Iris pigment epithelial cell (primary cell): Measurements from ENCODE around the gene SCRN1.
"Not testable (repeated sequence)": the region's sequence is repeated elsewhere in the genome, so short reads cannot be mapped to it uniquely, and the experiment has no call there.

ENCODE experiments used
- DNase-seq: peaks from one replicate; pipeline ENCODE4 v3.0.0-alpha.2; 2011; ENCODE audit warnings: low read depth

Gene SCRN1

GRCh38 chr7:29968683-29969395 is 20.8 kb downstream of the SCRN1 start:
- peak; percentile 94 for DNase-seq

- DNase-seq, result no peak
These were observed 24.6 kb downstream of the SCRN1 start for GRCh38 chr7:29965030-29965429.

GRCh38 chr7:29962035-29962434 is 27.6 kb downstream of the SCRN1 start:
- no peak for DNase-seq

DNA sequence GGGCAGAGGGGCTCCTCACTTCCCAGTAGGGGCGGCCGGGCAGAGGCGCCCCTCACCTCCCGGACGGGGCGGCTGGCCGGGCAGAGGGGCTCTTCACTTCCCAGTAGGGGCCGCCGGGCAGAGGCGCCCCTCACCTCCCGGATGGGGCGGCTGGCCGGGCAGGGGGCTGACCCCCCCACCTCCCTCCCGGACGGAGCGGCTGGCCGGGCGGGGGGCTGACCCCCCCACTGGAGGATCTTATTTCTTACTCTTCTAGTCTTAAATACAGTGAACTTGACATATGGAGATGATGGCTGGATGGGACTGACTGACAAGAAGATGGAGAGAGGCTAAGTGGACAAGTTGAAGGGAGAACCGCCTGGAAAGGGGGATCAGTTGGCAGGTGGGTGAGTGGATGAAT is 28.0 kb downstream of the SCRN1 start:
- not testable (repeated sequence) for DNase-seq

- DNase-seq, result no peak
These were observed 30.8 kb downstream of the SCRN1 start for GRCh38 chr7:29958667-29959358.

DNA sequence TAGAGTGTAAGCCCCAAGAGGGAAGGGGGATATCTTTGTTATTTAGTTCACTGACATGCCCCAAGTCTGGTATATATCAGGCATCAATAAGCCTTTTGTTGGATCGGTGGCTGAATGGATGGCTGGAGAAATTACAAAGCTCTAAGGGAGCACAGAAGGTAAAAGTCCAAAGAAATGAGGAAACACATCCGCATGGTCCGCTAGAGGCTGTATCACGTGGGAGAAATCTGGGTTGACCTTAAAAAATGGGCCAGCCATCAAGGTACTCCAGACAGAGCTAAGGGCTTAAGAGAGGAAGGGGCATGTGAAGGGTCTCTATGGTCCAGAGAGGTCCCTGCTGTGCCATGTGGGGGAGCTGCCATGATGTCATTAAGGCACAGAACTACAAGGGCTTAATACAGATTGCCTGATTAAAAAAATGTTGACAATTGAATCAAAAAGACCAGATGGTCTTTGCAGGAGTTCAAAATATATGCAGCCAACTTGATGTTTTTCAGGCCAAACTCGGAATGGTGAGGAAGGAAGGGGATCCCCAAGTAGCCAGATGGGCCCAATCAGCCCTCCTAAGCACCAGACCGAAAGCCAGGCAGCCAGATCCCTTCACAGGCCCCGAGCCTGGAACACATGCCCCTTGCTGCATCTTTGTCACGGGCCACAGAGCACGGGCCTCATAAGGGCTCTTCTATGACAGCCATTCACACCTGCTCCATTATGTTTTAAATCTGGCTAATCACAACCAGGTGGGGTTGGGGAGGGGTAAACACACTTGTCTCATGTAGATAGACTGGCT is 31.9 kb downstream of the SCRN1 start:
- DNase-seq, result no peak

DNA sequence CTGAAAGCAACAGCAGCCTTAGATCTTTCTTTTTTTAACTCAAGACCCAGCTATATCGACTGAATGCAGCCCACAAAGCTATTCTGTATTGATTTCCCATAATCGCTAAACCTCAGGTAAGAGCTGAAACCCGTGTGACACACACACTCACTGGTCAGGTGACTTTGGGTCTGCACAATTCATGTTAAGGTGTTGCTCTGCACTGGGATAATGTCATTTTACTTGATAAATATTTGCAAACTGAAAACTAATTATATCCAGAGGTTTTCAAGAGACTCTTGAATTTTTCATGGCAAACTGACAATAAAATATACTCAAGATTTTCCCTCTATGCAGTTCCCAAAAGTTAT is 33.1 kb downstream of the SCRN1 start:
- DNase-seq, result no peak

DNA sequence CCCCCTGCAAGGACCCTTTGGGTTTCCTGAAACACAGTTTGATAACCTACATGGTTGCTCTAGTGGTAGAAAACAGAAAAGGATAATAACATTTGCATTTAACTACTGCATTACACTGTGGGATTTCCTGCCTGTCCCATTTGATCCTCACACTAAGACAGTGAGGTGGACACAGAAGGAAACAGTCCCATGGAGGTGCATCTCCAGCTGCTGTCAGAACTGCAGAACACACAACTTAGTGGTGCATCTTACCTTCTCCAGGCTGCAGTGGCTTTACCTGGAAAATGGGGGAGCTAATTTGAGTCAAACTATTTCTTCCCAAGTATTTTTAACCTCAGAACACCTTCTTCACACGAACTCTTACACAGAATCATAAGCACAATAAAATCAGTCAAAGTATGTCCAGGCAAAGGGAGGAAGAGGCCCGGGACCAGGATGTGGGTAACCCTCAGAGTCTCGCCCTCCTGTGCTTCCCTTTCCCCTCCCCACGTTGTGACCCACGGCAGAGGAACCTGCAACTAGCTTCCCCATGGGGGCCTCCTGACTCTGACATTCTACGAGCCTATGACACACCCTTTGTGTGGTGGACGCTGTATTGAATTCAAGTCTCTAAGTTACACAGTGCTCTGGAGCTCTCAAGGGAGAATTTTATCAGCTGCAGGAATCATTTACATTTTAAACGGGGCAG is 33.7 kb downstream of the SCRN1 start:
- no peak for DNase-seq

- no peak for DNase-seq
These were observed 34.4 kb downstream of the SCRN1 start for GRCh38 chr7:29955075-29955792.

DNA sequence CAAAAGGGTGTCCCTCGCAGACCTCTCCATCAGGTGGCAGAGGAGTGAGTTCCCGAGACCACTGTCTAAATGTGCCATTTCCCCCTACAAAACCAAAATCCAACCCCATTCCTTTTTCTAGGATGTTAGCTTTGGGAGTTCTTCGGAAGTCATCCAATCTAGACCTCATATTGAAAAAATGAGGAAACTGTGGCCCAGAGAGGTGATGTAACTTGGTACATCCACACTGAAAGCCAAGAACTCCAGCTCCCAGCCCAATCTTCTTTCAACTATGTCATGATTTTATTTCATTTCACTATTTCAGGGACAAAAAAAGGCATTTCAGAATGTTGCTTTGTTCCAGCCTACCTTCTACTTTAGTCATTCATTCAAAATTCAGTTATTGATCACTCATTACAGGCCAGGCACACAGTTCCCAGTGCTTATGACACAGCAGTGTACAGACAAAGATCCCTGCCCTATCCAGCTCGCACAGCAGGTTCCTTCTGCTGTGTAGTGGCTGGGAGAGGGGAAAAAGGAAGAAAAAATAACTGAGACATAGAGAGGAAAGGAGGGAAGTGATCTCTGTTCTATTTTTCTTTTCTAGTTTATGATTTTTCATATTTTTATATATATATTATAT is 35.8 kb downstream of the SCRN1 start:
- no peak for DNase-seq

GRCh38 chr7:29951206-29951605 is 38.4 kb downstream of the SCRN1 start:
- DNase-seq, result no peak

DNA sequence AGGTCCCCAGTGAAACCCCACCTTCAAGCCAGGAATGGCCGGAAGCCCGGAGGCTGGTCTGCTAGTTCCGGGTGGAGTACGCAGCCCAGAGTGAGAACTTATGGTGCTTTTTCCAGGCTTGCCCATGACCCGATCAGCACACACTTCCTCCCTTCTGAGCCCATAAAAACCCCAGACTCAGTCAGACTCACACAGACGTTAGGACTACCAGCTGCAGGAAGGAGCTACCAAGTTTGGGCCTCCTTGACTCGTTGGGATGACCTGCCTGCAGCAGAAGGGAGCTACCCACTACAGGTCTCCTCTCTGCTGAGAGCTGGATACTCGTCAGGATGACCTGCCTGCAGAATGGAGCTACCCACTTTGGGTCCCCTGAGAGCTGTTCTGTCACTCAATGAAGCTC is 39.1 kb downstream of the SCRN1 start:
- DNase-seq, result no peak

GRCh38 chr7:29948587-29948986 is 41.0 kb downstream of the SCRN1 start:
- no peak for DNase-seq

DNA sequence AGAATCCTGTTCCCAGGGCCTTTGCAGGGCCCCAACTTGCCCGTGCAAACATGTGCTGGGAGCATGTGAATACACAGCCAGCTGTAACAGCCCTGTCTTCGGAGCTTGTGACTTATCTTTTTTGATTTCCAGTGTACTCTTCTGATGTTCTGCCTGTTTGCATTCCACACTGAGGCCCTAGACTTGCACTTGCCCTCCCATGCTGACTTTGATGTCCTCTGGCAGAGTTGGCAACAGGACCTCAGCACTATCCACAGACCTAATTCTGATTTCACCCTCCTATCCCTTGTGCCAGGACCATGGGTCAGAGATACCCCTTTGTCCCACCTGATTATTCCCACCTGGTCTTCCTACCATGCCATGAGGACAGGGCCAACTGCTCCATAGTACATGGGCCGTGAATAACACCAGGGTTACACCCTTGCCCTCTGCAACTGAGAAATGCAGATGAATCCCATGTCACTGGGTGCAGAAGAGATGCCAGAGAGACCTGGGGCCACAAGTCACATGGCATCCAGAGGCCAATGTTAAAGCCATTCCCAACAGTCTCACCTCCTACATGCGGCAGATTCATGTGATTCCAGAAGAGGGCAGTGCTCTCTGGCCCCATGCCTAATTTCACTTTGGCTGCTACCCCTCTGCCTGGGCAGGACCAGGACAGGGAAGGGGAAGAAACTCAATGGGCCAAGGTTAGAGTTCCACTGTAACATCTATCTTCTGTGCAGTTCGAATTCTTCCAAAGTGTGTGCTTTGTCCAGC is 43.0 kb downstream of the SCRN1 start:
- DNase-seq, result peak; percentile 21

GRCh38 chr7:29945259-29945809 is 44.3 kb downstream of the SCRN1 start:
- peak; percentile 49 for DNase-seq

- no peak for DNase-seq
These were observed 49.4 kb downstream of the SCRN1 start for GRCh38 chr7:29940199-29940598.

DNA sequence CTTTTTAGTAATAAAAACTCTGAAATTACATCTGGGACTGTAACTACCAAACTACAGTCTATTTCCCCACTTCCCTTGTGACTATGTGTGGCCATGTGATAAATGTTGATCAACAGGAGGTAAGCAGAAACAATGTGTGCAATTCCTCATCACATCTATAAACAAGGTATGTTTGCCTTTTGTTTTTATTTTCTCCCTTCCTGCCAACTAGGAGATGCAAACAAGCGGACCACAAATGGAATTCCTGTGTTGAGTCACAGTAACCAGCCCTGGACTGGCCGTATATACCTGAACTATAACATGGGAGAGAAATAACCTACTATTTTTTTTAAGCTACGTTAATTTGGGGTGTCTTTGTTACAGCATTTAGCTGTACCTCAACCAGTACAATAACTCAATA is 52.5 kb downstream of the SCRN1 start:
- DNase-seq, result no peak

- DNase-seq, result peak; percentile 67
These were observed 54.5 kb downstream of the SCRN1 start for GRCh38 chr7:29935111-29935510.

DNA sequence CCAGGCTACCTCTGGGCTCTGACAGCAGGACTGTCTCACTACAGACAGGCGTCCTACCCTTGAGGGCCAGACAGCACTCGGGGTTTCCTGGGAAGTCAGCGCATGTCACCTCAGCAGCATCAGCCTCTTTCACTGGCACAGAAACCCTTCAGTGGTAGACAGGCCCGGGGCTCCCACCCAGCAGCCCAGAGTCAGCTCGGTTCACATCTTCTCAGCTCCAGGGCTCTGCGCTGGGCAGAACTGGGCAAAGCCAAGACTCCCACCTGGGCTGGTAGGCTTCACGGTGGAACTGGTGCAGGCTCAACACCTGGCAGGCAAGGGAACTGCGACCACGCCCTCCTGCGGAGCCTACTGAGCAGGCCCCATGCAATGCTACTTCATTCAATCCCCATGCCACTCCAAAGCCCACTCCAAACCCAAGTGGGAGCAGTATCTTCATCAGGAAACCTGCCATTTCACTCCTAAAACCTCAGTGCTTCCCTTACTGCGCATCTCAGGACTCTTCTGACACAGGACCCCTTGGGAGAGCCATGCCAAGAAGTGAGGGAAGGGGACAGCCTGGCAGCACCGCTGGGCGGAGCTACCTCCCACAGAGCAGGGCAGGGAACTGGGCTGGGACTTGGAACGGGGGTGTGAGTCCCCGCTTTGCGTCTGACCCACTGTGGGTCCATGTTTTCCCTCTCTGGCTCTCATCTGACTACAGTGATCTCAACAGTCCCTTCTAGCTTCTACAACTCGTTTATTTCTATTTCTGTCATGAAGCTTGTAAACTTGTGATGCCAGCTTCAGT is 60.4 kb downstream of the SCRN1 start:
- DNase-seq, result no peak
